ENCODE data around the gene RAP1GAP2.
"Not testable (repeated sequence)": the region's sequence is repeated elsewhere in the genome, so short reads cannot be mapped to it uniquely, and the experiment has no call there.

Gene RAP1GAP2

DNA sequence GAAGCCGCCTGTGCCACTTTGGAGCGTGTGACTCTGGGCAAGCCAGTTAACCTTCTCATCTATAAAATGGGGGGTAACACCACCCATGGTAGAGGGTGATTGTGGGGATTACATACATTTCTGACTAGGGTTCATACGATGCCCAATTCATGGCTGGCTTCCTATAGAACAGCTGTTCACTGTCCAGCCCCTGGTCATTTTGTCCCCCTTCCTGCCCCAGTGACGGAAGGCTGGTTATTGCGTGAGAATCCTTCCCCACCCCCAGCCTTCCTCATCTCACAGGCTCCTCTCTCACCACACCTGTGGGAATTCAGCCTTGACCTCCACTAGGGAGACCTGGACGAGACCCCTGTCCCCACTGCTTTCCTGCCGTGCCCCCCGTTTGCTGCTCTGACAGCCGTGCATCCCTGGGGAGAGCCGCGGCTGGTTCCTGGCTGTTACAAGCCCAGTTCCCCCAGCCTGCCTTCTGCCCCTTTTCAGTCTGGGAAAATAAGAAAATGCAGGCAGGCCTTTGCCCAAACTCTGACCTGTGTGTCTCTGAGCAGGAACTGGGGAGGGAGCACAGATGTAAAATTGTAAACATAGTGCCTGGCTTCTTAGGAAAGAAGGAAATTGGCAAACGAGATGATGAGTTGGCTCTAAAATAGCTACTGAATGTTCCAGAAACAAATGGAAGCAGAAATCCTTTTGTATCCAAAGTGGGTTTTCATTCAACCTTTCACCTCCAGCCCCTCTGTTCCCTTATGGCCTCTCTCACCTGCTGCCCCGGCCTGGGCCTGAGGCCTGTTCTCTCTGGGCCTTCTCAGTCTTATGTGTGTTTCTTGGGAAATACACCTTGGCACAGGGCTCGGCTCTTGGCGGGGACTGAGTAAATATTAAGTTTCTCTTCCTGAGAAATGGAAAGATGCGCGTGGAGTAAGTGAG, 199.9 kb downstream of the RAP1GAP2 start:
- DNase-seq (ENCODE audit: low spot score) = no peak

DNA sequence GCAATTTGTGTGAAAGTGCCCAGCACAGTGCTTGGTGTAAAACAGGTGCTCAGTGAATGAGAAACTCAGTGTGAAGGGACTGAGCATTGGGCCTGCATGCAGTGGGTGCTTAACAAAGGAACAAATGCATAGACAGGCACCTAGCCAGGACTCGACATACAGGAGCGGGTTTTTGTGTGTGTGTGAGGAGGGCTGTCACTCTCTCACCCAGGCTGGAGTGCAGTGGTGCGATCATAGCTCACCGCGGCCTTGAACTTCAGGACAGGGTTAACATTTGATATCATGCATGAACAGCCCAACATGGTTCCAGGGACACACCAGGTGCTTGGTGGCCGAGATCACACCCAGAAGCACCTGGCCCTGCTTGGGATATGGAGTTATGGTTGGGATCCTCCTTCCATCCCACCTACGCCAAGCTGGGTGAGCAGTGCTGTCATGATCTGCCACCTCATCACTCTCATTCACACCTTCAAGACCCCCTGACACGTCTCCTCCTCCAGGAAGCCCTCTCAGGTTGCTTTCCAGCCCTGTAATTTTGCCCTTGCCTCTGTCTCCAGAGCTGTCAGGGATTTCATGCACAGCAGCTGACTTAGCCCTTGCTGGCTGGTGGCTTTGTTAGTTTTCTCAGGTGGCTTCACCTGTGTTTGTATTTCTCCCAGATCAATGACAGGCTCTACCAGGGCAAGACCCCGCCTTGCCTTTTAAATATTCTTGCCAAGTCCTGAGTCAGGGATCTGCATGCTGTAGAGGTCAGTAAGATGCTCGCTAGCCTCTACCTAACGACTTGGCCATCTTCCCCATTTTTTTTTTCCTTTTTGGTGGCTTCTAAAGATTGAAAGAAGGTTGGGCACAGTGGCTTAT, 200.8 kb downstream of the RAP1GAP2 start:
- DNase-seq (ENCODE audit: low spot score) = no peak

DNA sequence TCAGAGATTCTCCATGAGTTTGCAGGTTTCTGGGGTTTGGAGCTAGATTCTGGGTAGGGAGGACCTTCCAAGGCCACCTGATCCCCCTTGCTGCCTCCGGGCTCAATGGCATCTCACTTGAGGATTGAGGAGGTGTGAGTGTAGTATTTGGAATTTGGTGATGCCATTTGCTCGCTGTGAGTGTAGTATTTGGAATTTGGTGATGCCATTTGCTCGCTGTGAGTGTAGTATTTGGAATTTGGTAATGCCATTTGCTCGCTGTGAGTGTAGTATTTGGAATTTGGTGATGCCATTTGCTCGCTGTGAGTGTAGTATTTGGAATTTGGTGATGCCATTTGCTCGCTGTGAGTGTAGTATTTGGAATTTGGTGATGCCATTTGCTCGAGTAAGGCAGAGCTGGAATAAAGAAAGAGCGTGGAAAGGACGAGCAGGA, 202.2 kb downstream of the RAP1GAP2 start:
- DNase-seq (ENCODE audit: low spot score) = not testable (repeated sequence)

DNA sequence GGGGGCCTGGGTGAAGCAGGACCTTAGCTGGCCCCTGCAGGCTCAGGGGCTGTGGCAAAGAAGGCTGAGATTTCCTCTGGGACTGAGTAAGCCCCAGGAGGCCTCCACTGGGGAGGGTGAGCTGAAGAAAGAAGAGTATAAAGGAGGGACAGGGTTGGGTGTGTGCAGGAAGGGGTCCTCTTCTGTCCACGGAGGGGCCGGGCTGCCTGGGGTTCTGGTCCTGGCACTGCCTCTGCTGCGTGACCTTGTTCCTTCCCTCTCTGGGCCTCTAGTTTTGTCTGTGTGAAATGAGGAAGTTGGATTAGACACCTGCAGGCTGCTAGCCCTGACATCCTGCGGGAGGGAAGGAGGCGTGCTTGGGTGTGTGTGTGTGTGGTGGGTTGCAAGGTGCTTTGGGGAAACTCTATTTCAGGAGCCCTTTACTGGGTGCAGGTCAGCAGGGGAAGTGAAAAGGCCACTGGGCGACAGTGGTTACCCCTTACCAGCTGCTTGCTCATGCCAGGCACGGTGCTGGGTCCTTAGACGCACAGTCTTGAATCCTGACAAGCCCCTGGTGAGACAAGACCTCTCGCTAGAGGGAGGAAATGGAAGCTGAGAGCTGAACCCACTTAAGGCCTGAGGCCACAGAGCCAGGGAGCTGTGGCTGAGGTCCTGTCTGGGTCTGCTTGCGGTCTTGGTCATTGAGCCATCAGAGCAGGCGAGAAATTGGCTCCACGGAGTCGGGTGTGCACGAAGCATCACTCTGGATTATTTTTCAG, 206.5 kb downstream of the RAP1GAP2 start:
- no peak for DNase-seq (ENCODE audit: low spot score)

DNA sequence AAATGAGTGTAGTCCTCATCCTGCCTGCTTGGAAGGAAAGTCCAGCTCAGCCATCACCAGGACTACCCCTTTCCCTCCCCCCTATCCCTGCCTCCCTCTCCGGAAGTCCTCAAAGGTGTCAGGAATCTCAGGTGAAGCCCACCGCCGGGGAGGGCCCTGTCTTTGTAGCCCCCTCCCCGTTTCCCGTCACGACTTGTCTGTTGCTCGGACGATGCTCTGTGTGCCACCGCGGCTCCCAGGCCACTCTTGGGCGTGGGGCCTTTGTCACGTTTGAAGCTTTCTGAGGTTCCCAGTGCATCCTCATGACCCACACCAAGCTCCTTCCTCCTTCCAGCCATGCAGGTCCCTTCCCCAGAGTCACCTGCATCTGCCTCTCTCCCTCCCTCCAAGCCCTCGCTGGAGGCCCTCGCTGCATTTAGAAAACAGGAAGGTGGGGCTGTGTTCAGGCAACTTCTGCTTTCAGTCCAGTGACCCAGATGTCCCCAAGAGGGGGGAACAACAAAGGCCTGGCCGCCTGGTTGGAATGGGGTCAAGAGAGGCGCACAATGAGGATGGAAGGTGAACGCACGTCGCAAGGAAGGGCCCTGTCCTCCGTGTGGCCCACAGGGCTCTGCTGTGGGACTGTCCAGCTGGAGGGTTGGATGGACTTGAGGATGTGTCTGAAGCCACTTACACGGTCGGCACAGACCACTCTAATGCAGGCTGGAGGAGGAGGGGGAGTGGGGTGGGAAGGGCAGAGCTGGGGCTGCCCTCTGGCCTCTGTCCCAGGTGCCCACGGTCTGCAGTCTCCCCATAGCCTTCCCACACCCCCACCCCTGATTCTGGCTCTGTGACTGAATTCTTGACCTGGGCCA, 207.3 kb downstream of the RAP1GAP2 start:
- DNase-seq (ENCODE audit: low spot score) = no peak

DNA sequence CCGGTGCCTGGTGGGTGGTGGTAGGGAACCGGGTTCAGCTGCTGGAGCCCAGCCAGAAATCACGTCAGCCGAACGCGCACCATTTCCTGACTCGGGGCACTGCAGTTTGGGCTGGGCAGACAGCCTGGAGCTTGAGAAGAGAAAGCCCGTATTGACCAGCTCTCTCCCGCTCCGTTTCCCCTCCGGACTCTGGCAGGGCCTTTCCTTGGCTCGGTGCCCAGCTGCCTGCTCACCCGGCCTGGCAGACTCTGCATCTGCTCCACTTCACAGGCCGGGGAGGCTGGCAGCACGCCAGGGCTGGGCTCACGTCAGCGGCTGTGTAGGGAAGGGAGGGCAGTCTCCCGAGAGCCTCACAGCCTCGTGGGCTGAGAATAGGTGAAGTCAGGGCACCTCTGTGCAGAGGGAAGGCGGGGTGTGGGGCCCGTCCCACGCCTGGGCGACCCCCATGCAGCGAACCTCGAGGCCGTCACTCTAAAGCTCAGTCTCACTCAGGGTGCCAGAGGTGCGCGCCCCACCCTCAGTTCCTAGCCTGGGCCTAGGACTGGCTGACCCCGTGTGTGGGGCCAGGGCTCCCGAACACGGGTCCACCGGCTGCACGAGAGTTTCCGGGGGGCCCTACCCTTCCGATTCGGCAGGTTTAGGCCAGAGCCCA, 208.0 kb downstream of the RAP1GAP2 start:
- peak; percentile 85 for DNase-seq (ENCODE audit: low spot score)

DNA sequence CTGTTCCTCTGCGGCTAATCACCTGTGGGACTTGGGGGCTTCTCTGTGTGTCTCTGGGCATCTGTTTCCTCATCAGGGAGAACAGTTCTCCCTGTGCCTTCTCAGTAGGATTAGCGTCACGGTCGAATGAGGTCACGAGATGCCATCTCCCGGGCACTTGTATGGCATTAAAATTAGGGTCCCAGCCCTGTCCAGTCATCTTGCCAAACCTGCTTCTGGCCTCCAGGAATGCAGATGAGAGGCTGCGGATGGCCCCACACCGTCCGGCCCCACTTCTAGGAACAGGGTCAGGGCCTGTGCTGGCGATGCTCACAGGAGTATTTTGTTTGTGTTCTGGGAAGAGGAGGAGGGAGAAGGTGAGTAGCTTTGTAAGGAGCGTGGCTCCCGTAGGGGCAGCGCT, 208.7 kb downstream of the RAP1GAP2 start:
- no peak for DNase-seq (ENCODE audit: low spot score)

DNA sequence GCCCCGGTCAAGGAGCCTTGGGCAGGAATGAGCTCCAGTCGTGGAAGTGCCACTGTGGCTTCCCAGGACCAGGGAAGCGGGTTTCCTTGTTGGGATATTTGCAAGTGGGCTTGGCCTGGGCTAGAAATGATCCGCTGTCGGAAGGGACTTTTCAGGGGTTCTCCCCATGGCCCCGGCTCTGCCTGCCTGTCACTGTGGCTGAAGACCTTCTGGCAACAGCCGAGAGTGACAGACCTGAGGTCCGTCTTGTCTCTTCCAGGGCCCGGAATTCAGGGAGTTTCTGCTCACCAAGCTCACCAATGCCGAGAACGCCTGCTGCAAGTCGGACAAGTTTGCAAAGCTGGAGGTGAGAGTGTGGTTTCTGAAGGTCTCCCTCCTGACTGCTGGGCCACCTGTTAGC, 209.5 kb downstream of the RAP1GAP2 start:
- no peak for DNase-seq (ENCODE audit: low spot score)

DNA sequence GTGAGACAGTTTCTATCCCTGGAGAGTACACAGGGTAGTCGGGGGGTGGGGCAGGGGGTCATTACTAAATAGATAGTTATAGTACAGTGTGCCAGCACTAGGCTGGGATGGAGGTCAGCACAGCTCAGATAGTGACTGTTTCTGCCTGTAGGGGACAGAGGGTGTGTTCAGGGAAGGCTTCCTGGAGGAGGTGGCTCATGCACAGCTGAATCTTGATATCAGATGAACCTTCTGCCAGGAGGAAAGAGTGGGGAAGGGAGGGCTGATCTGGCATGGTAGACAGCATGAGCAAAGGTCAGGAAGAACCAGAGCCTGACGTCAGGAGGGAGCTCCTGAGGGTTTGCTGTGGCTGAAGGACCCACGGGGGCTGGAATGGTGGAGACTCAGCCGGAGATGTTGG, 210.6 kb downstream of the RAP1GAP2 start:
- no peak for DNase-seq (ENCODE audit: low spot score)

DNA sequence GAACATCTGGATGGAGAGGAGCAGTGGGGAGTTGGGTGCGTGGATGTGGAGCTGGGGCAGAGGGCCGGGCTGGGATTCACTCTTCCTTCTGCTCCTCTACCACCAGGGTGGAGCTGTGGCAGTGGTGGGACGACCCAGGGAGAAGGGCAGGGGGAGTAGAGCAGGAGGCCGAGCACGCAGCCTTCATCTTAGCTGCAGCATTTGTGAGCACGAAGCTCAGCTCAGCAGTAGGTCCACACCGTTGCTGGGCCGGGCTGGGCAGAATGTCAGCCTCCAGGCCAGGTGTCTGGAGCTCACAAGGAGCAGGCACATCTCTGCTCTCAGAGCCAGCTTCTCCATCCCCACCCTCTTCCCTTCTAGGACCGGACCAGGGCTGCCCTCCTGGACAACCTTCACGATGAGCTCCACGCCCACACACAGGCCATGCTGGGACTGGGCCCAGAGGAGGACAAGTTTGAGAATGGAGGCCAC, 211.4 kb downstream of the RAP1GAP2 start:
- no peak for DNase-seq (ENCODE audit: low spot score)

DNA sequence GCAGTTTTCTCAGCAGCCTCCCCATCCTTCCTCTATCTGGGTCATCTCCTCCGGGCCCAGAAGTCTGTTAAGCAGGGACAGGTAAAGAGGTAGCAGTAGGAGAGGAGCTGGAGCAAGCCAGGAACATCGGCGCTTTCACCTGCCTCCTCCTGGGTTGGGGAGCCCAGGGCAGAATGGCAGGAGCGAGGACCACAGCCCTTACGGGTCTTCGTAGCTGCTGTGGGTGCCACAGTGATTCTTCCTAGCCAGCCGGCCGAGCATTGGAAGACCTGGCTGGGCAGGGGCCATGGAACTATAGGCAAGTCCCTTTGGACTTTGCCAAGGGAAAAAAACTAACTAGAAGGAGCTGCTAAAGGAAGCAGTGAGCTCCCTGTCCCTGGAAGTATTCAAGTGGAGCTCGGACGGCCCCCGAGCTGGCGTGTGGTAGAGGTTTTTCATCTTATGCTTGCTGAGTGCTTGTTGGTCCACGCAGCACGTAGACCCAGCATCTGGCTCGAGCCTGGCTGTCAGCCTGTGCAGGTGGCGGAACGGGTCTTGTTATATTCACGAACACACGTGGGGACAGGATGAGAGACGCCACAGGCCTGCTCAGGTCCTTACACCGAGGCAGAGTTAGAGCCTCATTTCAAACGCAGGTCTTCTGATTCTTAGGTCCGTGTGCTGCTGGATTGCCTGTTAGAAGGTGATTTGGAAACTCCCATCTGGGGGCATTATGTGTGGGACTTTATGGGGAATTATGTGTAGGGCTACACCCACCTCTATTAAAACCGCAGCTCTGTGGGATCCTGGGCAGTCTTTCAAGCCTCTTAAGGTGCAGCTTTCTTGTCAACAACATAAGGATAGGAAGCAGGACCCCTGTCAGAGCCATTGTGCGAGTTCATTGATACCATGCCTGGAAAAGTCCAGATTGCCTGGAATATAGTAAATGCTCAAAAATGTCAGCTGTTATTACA, 212.4 kb downstream of the RAP1GAP2 start:
- DNase-seq (ENCODE audit: low spot score) = no peak

DNA sequence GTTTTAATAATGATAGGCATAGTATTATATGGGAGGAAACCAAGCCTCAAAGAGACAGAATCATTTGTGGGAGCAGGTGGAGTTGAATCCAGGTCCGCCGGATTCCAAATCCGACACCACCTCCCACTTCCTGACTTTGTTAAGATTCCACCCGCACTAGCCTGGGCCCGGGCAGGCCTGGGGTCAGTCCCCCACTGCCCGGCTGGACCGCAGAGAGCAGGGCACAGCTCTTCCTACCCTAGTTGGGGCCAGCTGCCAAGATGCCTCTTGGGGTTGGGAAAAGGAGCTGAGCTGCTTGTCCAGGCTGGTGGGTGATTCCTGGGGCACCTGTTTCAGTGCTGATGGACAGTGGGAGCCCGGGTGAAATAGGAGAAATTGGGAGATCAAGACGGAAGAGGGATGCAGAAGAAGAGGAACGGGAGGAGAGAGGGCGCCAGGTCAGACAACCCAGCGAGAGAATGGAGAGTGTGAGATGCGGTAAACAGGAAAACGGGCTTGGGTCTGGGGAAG, 213.2 kb downstream of the RAP1GAP2 start:
- DNase-seq (ENCODE audit: low spot score) = no peak

DNA sequence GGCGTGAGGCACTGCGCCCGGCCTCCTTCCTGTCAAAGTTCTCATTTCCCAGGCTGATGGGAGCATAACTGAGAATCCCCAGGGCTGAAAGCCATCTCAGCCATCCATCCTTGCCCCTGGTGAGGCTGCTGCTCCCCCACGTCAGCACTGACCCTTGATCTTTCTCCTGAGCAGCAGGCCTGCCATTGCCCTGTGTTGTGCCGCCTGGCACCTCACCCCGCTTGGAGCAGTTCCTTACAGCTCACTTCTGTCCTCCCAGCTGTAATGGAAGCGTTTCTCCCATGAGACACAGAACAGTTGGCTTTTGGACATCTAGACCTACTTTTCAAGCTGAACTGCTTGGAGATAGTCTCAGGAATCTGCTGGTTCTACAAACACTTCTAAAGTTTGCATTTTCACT, 215.7 kb downstream of the RAP1GAP2 start:
- no peak for DNase-seq (ENCODE audit: low spot score)

DNA sequence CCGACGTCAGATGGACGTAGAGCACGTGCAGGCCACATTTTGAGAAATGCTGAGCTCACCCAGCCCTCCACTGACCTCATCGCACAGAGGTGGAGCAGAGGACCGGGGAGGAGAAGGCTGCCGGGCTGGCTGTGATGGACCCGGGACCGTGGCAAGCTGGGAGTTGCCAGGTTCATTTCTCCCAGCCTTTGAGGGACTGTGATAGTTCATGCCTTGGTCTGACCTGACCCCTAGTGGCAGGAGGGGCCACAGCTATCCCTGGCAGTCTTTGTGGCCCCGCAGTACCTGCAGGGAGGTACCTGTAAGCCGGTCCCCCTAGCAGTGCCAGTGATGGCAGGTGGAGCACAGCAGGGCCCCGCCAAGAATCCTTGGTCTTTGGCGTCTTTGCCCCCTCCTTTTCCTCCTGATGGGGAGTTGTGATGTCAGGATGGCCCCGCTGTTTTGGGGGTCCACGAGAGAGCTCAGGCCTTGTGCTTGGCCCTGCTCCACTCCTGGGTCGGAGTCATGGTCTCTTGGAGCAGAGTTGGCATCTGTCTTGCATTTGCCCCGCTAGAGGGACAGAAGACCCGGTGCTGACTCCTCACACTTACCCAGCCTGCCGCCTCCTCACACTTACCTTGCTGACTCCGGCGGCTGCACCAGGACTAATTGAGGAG, 216.8 kb downstream of the RAP1GAP2 start:
- peak; percentile 58 for DNase-seq (ENCODE audit: low spot score)

DNA sequence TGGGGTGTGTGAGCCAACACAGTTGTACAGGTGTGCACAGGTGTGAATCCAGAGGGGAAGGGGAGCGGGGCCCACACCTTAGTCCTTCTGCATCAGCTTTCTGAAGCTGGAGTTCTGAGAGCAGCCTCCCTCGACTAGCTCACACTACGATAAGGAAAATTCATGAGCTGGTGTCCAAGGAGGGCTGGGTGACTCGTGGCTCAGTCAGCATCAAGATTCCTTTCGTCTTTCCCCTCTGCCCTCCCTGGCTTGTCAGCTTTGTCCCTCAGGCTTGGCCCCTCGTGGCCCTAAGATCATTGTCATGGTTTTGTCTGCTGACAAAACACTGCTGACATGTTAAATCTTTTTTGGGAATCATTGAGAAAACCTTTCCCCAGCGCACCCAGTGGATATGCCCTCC, 219.7 kb downstream of the RAP1GAP2 start:
- no peak for DNase-seq (ENCODE audit: low spot score)

DNA sequence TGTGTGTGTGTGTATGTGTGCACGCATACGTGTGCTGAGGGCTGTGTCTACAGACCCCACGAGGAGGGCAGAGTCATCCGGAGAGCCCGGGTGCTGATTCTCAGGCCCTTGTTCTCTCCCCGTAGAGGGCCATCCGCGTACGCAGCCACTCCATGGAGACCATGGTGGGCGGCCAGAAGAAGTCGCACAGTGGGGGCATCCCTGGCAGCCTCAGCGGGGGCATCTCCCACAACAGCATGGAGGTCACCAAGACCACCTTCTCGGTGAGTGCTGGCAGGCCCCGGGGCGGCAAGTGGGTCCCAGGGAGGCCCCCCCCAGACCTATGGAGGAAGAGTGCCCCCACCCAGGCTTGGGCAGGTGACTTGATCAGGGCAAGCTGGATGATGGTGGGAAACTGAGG, 221.7 kb downstream of the RAP1GAP2 start:
- DNase-seq (ENCODE audit: low spot score) = no peak

DNA sequence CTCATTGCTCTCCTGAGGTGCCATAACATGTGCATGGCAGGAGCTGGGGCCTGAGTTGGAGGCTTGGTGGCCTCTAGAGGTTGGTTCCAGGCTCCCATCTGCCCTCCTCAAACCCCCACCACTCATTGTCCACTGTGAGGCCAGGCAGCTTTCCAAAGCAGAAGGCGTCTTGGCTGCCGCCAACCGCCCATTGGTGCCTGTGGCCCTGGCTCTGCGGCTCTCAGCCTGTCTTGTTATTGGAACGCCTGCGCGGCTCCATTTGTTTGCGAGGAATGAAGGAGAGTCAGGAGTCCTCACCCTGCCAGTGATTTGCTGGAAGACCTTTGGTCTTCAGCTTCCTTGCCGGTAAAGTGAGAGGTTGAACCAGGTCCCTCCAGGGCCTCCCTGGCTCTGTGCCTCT, 223.5 kb downstream of the RAP1GAP2 start:
- DNase-seq (ENCODE audit: low spot score) = no peak

DNA sequence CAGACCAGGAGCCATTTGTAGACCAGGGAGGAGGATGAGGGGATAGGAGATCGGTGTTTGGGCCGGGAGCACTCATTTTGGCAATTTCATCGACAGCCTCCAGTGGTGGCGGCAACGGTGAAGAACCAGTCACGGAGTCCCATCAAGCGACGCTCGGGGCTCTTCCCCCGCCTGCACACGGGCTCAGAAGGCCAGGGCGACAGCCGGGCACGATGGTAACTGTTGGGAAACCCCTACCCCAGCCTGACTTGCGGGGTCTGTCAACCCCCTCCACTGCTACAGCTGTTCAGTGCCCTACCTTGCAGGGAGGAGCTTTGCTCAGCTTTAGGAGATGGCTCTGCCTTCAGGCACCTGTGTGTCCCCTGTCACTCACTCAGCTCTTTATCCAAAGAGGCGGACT, 224.1 kb downstream of the RAP1GAP2 start:
- no peak for DNase-seq (ENCODE audit: low spot score)
